Measurements from ENCODE around the gene ALS2.

DNA sequence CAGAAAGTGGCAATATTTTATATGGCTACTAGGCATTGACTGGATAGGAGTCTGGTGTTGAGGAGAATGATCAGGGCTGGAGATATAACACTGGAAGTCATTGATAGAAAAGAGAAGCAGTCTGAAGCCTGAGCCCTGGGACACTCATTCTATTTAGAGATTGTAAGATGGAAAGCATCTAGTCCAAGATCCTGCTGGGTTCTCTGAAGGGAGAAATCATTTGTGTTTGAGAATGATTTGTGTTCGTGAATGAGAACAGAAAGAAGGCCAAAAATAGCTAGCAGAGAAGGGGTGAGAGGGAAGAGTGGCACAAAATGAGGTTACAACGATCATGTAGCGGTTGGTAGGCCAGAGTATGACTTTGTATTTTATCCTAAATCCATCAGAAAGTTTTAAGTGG, 7.6 kb upstream of the ALS2 start:
- TF ChIP-seq, protein P1, sequence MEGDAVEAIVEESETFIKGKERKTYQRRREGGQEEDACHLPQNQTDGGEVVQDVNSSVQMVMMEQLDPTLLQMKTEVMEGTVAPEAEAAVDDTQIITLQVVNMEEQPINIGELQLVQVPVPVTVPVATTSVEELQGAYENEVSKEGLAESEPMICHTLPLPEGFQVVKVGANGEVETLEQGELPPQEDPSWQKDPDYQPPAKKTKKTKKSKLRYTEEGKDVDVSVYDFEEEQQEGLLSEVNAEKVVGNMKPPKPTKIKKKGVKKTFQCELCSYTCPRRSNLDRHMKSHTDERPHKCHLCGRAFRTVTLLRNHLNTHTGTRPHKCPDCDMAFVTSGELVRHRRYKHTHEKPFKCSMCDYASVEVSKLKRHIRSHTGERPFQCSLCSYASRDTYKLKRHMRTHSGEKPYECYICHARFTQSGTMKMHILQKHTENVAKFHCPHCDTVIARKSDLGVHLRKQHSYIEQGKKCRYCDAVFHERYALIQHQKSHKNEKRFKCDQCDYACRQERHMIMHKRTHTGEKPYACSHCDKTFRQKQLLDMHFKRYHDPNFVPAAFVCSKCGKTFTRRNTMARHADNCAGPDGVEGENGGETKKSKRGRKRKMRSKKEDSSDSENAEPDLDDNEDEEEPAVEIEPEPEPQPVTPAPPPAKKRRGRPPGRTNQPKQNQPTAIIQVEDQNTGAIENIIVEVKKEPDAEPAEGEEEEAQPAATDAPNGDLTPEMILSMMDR (IDR thresholded peaks at IDR 0.05) = no peak
- TF ChIP-seq, protein P2, sequence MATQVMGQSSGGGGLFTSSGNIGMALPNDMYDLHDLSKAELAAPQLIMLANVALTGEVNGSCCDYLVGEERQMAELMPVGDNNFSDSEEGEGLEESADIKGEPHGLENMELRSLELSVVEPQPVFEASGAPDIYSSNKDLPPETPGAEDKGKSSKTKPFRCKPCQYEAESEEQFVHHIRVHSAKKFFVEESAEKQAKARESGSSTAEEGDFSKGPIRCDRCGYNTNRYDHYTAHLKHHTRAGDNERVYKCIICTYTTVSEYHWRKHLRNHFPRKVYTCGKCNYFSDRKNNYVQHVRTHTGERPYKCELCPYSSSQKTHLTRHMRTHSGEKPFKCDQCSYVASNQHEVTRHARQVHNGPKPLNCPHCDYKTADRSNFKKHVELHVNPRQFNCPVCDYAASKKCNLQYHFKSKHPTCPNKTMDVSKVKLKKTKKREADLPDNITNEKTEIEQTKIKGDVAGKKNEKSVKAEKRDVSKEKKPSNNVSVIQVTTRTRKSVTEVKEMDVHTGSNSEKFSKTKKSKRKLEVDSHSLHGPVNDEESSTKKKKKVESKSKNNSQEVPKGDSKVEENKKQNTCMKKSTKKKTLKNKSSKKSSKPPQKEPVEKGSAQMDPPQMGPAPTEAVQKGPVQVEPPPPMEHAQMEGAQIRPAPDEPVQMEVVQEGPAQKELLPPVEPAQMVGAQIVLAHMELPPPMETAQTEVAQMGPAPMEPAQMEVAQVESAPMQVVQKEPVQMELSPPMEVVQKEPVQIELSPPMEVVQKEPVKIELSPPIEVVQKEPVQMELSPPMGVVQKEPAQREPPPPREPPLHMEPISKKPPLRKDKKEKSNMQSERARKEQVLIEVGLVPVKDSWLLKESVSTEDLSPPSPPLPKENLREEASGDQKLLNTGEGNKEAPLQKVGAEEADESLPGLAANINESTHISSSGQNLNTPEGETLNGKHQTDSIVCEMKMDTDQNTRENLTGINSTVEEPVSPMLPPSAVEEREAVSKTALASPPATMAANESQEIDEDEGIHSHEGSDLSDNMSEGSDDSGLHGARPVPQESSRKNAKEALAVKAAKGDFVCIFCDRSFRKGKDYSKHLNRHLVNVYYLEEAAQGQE (IDR thresholded peaks at IDR 0.05; ENCODE audit: insufficient read depth in 1 of 2, low read depth in 2 of 2, low read length in 1 of 2) = no peak

Measured in Panc1 (cell line).